HCT116 (cell line): ENCODE measurements around the gene MAP3K4. TPM values are rescaled to one million over a fixed set of nuclear protein-coding genes. Genes with fewer than 3 reads are reported as not detected.

Source experiments
- ATAC-seq: fragments of 200-7000 bp; cut with Tn5 transposase; 2 replicates; pipeline ENCODE4 v1.9.1; 2020; ENCODE audit warnings: mild to moderate bottlenecking, moderate library complexity
- BruUV-seq: library from RNA; stranded (reverse); fragments of 400-500 nt; replicated peaks from 2 replicates; lab custom pipeline; 2021; lab: Mats Ljungman, UMichigan
- CTCF ChIA-PET: fragments of 300-600 bp; sonication (Branson Sonifier 250); formaldehyde crosslinking; loops from one replicate; lab custom pipeline; 2021; ENCODE audit warnings: antibody characterized with exemption; lab: Charles Lee
- POLR2A ChIA-PET: fragments of 300-600, 350-600 bp; sonication (Branson Sonifier 250); formaldehyde crosslinking; loops from one replicate; lab custom pipeline; 2021; ENCODE audit warnings: antibody characterized with exemption; lab: Charles Lee
- RAD21 ChIA-PET, 2 experiments: fragments of 300-600 bp; sonication (Branson Sonifier 250); formaldehyde crosslinking; loops; one replicate each; lab custom pipeline; 2023; ENCODE audit warnings: low total read pairs in 2 of 2; ENCODE audit not compliant: uncharacterized antibody in 2 of 2, unreplicated experiment in 2 of 2, low non-redundant PET in 1 of 2; lab: Charles Lee
- DNase-seq: peaks from one replicate; pipeline ENCODE4 v3.0.0-alpha.2; 2010; ENCODE audit warnings: low read depth, low spot score
- H2AFZ ChIP-seq: fragments of 200-600 bp; shearing (Covaris generic), sonication (generic); 2 replicates; pipeline ENCODE4 v1.6.1; 2017; ENCODE audit warnings: low read depth, mixed run types, mixed read lengths, antibody characterized with exemption, low read length; ENCODE audit not compliant: poor library complexity, severe bottlenecking
- H3K27ac ChIP-seq: 2 replicates; pipeline ENCODE4 v1.5.1; 2012; ENCODE audit warnings: low read depth, low read length
- H3K27me3 ChIP-seq: fragments of 200-600 bp; sonication (generic); 2 replicates; pipeline ENCODE4 v1.6.1; 2016; ENCODE audit warnings: mixed run types, low read length, mixed read lengths; ENCODE audit not compliant: insufficient read depth
- H3K36me3 ChIP-seq, 2 experiments: fragments of 200-500 bp in 1 of 2; fragments of 200-600 bp in 1 of 2; sonication (Bioruptor generic) in 1 of 2; sonication (generic) in 1 of 2; 2 replicates each; pipeline versions ENCODE4 v1.5.1 to v1.6.1; 2014 to 2016; ENCODE audit warnings: low read length in 2 of 2, inconsistent platforms in 1 of 2, mixed read lengths in 1 of 2, mixed run types in 1 of 2; ENCODE audit not compliant: insufficient read depth in 2 of 2, control insufficient read depth in 1 of 2
- H3K4me1 ChIP-seq, 2 experiments: fragments of 200-600 bp in 1 of 2; sonication (generic) in 1 of 2; 2 replicates each; pipeline versions ENCODE4 v1.5.1 to v1.6.1; 2012 to 2017; ENCODE audit warnings: low read length in 2 of 2, inconsistent platforms in 1 of 2, mild to moderate bottlenecking in 1 of 2, mixed read lengths in 1 of 2, mixed run types in 1 of 2, moderate library complexity in 1 of 2; ENCODE audit not compliant: insufficient read depth in 2 of 2, control insufficient read depth in 1 of 2
- H3K4me2 ChIP-seq: fragments of 200-600 bp; sonication (generic); 2 replicates; pipeline ENCODE4 v1.6.1; 2017; ENCODE audit warnings: mixed run types, low read length, mixed read lengths
- H3K4me3 ChIP-seq, 2 experiments: fragments of 200-600 bp in 1 of 2; sonication (generic) in 1 of 2; replicated peaks in 1 of 2; 2 replicates each; pipeline ENCODE4 v1.5.1; 2011 to 2016; ENCODE audit warnings: low read length in 2 of 2, control low read depth in 1 of 2, low read depth in 1 of 2, mild to moderate bottlenecking in 1 of 2, mixed read lengths in 1 of 2, mixed run types in 1 of 2
- H3K79me2 ChIP-seq: fragments of 200-600 bp; sonication (generic); 2 replicates; pipeline ENCODE4 v1.6.1; 2017; ENCODE audit warnings: mild to moderate bottlenecking, mixed run types, low read length, moderate library complexity, mixed read lengths; ENCODE audit not compliant: insufficient read depth
- H3K9ac ChIP-seq: fragments of 200-600 bp; sonication (generic); 2 replicates; pipeline ENCODE4 v1.6.1; 2016; ENCODE audit warnings: low read length, mixed read lengths
- H3K9me2 ChIP-seq: fragments of 200-600 bp; sonication (generic), shearing (Covaris generic); 2 replicates; pipeline ENCODE4 v1.6.1; 2017; ENCODE audit warnings: mixed run types, mild to moderate bottlenecking, moderate library complexity; ENCODE audit not compliant: insufficient read depth
- H3K9me3 ChIP-seq, 2 experiments: fragments of 200-500 bp in 1 of 2; fragments of 200-600 bp in 1 of 2; sonication (Bioruptor generic) in 1 of 2; sonication (generic) in 1 of 2; 2 replicates each; pipeline ENCODE4 v1.6.1; 2014 to 2017; ENCODE audit warnings: low read length in 2 of 2, mixed read lengths in 2 of 2, inconsistent platforms in 1 of 2, low read depth in 1 of 2, mild to moderate bottlenecking in 1 of 2, mixed run types in 1 of 2, moderate library complexity in 1 of 2; ENCODE audit not compliant: control insufficient read depth in 1 of 2, insufficient read depth in 1 of 2
- H4K20me1 ChIP-seq: fragments of 200-600 bp; sonication (generic), shearing (Covaris generic); 2 replicates; pipeline ENCODE4 v1.6.1; 2017; ENCODE audit warnings: mixed run types, mild to moderate bottlenecking, moderate library complexity; ENCODE audit not compliant: insufficient read depth
- ATF3 ChIP-seq: IDR thresholded peaks from 2 replicates; pipeline ENCODE4 v1.6.1; 2012
- CBX3 ChIP-seq: IDR thresholded peaks from 2 replicates; pipeline ENCODE4 v1.6.1; 2012; ENCODE audit warnings: low read depth
- CEBPB ChIP-seq: IDR thresholded peaks from 2 replicates; pipeline ENCODE4 v1.6.1; 2012; ENCODE audit warnings: low read depth
- ELF1 ChIP-seq: IDR thresholded peaks from 2 replicates; pipeline ENCODE4 v1.6.1; 2012; ENCODE audit warnings: low read depth, borderline replicate concordance
- EZH2 ChIP-seq: fragments of 200-600 bp; sonication (generic); IDR thresholded peaks from 2 replicates; pipeline ENCODE4 v1.6.1; 2017; ENCODE audit warnings: antibody characterized with exemption, mixed run types
- EZH2phosphoT487 ChIP-seq: fragments of 200-600 bp; IDR thresholded peaks from 2 replicates; pipeline ENCODE4 v1.6.1; 2018; ENCODE audit warnings: antibody characterized with exemption, borderline replicate concordance
- FOSL1 ChIP-seq: IDR thresholded peaks from 2 replicates; pipeline ENCODE4 v1.6.1; 2012; ENCODE audit warnings: low read depth
- JUND ChIP-seq: IDR thresholded peaks from 2 replicates; pipeline ENCODE4 v1.6.1; 2012
- POLR2AphosphoS5 ChIP-seq: IDR thresholded peaks from 2 replicates; pipeline ENCODE4 v1.6.1; 2011; ENCODE audit warnings: mild to moderate bottlenecking, low read depth, low read length, moderate library complexity
- SIN3A ChIP-seq: IDR thresholded peaks from 2 replicates; pipeline ENCODE4 v1.6.1; 2012; ENCODE audit warnings: low read depth
- YY1 ChIP-seq: IDR thresholded peaks from 2 replicates; pipeline ENCODE4 v1.6.1; 2011; ENCODE audit warnings: low read length, low read depth, moderate library complexity, mild to moderate bottlenecking; ENCODE audit not compliant: insufficient replicate concordance; ENCODE audit errors: extremely low read depth
- intact Hi-C: fragments of 100-400 bp; cut with micrococcal nuclease; formaldehyde crosslinking; loops from 2 replicates; pipeline ENCODE4 v1.10.0; 2022
- total RNA-seq: library from RNA; stranded (reverse); gene quantifications from one replicate; pipeline ENCODE4 v1.2.1, GENCODE V29; 2021; ENCODE audit not compliant: unreplicated experiment
- TF ChIP-seq, protein P1 (sequence below): IDR thresholded peaks from 2 replicates; pipeline ENCODE4 v1.6.1; 2011; ENCODE audit warnings: mild to moderate bottlenecking, low read length, moderate library complexity; ENCODE audit not compliant: insufficient replicate concordance; ENCODE audit errors: extremely low read depth
- TF ChIP-seq, protein P2 (sequence below): IDR thresholded peaks from 2 replicates; pipeline ENCODE4 v1.6.1; 2012; ENCODE audit warnings: low read depth

The MAP3K4 gene
- total RNA-seq, 1 experiment from 2014 or later = 46.5 TPM

DNA sequence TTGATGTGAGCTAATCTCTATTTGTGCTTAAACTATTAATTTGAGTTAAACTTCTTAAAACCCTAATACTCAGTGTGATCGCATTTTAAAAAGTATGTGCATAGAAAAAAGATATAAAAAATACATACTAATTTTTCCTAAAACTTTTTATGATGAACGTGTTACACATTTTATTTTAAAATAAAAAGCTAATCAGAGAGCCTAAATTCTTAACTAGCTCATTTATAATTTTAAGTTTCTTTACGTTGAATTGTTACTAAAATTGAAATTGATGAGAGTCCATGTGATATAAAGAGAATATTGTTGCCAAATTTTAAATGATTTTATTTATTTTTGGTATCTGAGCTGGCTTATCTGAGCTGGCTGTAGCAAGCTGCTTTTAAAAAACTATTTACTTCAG is 6.6 kb downstream of the MAP3K4 start:
- no peaks in the 10 kb centered on the region for H3K9me2 ChIP-seq
- BruUV-seq = no TSS peak
- no peak for DNase-seq
- no peak overlapping the region for H2AFZ ChIP-seq
- ATAC-seq = no peak
- TF ChIP-seq ELF1 (no peak), ATF3 (no peak), EZH2phosphoT487 (no peak)
- H3K27me3 ChIP-seq = no peaks in the 10 kb centered on the region
- intact Hi-C loops = no loop called here
- no peak overlapping the region for H3K27ac ChIP-seq
- H3K79me2 ChIP-seq = peaks cover 96% of the 10 kb centered on the region
- no peak overlapping the region for H3K9ac ChIP-seq
- H3K36me3 ChIP-seq = no peaks in the 10 kb centered on the region
- ChIA-PET CTCF (interaction anchor here (1.0 kb wide), 1 partner anchor 248 kb away, joined by 3 read pairs; no protein-coding TSS in a partner anchor), RAD21 (no interaction called here), POLR2A (no interaction called here)
- peaks cover 2 to 16% of the 10 kb centered on the region in 2 experiments; a peak in 3 of 4 replicates for H3K4me1 ChIP-seq
- no peak overlapping the region for H3K4me2 ChIP-seq
- H3K9me3 ChIP-seq = no peaks in the 10 kb centered on the region
- H3K4me3 ChIP-seq = no peak overlapping the region
- peaks cover 7% of the 10 kb centered on the region; the same call in 1 of the 2 replicates for H4K20me1 ChIP-seq

GRCh38 chr6:160998766-160999165 is 7.2 kb downstream of the MAP3K4 start:
- DNase-seq (no peak), ATAC-seq (no peak)
- H3K27ac ChIP-seq = no peak overlapping the region
- H3K27me3 ChIP-seq = no peaks in the 10 kb centered on the region
- H3K4me3 ChIP-seq = no peak overlapping the region
- TF ChIP-seq JUND (no peak), CBX3 (no peak), EZH2 (no peak), SIN3A (no peak), EZH2phosphoT487 (no peak), POLR2AphosphoS5 (no peak), ELF1 (no peak), YY1 (no peak), CEBPB (no peak), FOSL1 (no peak)
- TF ChIP-seq, protein P1, sequence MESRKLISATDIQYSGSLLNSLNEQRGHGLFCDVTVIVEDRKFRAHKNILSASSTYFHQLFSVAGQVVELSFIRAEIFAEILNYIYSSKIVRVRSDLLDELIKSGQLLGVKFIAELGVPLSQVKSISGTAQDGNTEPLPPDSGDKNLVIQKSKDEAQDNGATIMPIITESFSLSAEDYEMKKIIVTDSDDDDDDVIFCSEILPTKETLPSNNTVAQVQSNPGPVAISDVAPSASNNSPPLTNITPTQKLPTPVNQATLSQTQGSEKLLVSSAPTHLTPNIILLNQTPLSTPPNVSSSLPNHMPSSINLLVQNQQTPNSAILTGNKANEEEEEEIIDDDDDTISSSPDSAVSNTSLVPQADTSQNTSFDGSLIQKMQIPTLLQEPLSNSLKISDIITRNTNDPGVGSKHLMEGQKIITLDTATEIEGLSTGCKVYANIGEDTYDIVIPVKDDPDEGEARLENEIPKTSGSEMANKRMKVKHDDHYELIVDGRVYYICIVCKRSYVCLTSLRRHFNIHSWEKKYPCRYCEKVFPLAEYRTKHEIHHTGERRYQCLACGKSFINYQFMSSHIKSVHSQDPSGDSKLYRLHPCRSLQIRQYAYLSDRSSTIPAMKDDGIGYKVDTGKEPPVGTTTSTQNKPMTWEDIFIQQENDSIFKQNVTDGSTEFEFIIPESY = no peak
- TF ChIP-seq, protein P2, sequence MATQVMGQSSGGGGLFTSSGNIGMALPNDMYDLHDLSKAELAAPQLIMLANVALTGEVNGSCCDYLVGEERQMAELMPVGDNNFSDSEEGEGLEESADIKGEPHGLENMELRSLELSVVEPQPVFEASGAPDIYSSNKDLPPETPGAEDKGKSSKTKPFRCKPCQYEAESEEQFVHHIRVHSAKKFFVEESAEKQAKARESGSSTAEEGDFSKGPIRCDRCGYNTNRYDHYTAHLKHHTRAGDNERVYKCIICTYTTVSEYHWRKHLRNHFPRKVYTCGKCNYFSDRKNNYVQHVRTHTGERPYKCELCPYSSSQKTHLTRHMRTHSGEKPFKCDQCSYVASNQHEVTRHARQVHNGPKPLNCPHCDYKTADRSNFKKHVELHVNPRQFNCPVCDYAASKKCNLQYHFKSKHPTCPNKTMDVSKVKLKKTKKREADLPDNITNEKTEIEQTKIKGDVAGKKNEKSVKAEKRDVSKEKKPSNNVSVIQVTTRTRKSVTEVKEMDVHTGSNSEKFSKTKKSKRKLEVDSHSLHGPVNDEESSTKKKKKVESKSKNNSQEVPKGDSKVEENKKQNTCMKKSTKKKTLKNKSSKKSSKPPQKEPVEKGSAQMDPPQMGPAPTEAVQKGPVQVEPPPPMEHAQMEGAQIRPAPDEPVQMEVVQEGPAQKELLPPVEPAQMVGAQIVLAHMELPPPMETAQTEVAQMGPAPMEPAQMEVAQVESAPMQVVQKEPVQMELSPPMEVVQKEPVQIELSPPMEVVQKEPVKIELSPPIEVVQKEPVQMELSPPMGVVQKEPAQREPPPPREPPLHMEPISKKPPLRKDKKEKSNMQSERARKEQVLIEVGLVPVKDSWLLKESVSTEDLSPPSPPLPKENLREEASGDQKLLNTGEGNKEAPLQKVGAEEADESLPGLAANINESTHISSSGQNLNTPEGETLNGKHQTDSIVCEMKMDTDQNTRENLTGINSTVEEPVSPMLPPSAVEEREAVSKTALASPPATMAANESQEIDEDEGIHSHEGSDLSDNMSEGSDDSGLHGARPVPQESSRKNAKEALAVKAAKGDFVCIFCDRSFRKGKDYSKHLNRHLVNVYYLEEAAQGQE = no peak
- no peak overlapping the region for H3K4me2 ChIP-seq
- intact Hi-C loops = no loop called here
- H3K36me3 ChIP-seq = no peaks in the 10 kb centered on the region
- H3K79me2 ChIP-seq = peaks cover 96% of the 10 kb centered on the region
- CTCF ChIA-PET = interaction anchor here (1.0 to 1.4 kb wide), 2 partner anchors 248 to 372 kb away, joined by 3 read pairs; no protein-coding TSS in a partner anchor
- no peaks in the 10 kb centered on the region for H3K9me3 ChIP-seq
- H3K4me1 ChIP-seq = peaks cover 2 to 14% of the 10 kb centered on the region in 2 experiments; a peak in 3 of 4 replicates
- no TSS peak for BruUV-seq
- RAD21 ChIA-PET = no interaction called here
- POLR2A ChIA-PET = no interaction called here
- peaks cover 7% of the 10 kb centered on the region; the same call in 1 of the 2 replicates for H4K20me1 ChIP-seq
- H3K9me2 ChIP-seq = no peaks in the 10 kb centered on the region
- no peak overlapping the region for H2AFZ ChIP-seq
- H3K9ac ChIP-seq = no peak overlapping the region
